Measurements from ENCODE around the gene CLIC3. TPM values are rescaled to one million over a fixed set of nuclear protein-coding genes. Genes with fewer than 3 reads are reported as not detected.
A peak's percentile ranks its signal among the peaks of the same experiment; 100 is the strongest.

Gene CLIC3
- total RNA-seq, 3 donors from 2014 or later (not counting 1 experiment from before 2014, with no cell fraction given), result 144 to 286 (median 161) TPM

GRCh38 chr9:137037483-137037882 lies 41.1 kb upstream of the CLIC3 start:
- peaks cover 33% of the 10 kb centered on the region for H3K4me1 ChIP-seq (ENCODE audit: control insufficient read depth, insufficient read depth, low read length)
- no peak for DNase-seq
- ATAC-seq, result no peak
- no peaks in the 10 kb centered on the region for H3K9me3 Mint-ChIP-seq
- no peaks in the 10 kb centered on the region for H3K36me3 Mint-ChIP-seq
- WGBS (ENCODE audit: insufficient coverage), result 94% methylated on average over 10 of the region's 10 CpGs
- H3K4me3 Mint-ChIP-seq, result no peak overlapping the region
- no peaks in the 10 kb centered on the region for H3K36me3 ChIP-seq (ENCODE audit: control insufficient read depth, insufficient read depth, low read length)
- intact Hi-C loops (cut with micrococcal nuclease), result no loop called here
- peaks cover 19 to 26% of the 10 kb centered on the region in 2 donors for H3K4me1 Mint-ChIP-seq
- no peaks in the 10 kb centered on the region for H3K9me3 ChIP-seq (ENCODE audit: control insufficient read depth, insufficient read depth, low read length)
- peaks cover 3% of the 10 kb centered on the region for H3K27me3 ChIP-seq (ENCODE audit: control insufficient read depth, insufficient read depth, low read length)
- H3K27me3 Mint-ChIP-seq (ENCODE audit: low read depth in 2 of 2), result no peaks in the 10 kb centered on the region
- no peak overlapping the region for H3K27ac ChIP-seq (ENCODE audit: low read length)
- no peak for TF ChIP-seq CTCF (IDR thresholded peaks at IDR 0.05)
- H3K27ac Mint-ChIP-seq, result no peak overlapping the region
- no peak overlapping the region for H3K4me3 ChIP-seq (ENCODE audit: low read length)

GRCh38 chr9:137037035-137037434 lies 40.7 kb upstream of the CLIC3 start:
- no peaks in the 10 kb centered on the region for H3K36me3 ChIP-seq (ENCODE audit: control insufficient read depth, insufficient read depth, low read length)
- Mint-ChIP-seq H3K27me3 (ENCODE audit: low read depth in 2 of 2) (no peaks in the 10 kb centered on the region), H3K27ac (no peak overlapping the region), H3K4me3 (no peak overlapping the region), H3K4me1 (peaks cover 22 to 31% of the 10 kb centered on the region in 2 donors), H3K36me3 (no peaks in the 10 kb centered on the region), H3K9me3 (no peaks in the 10 kb centered on the region)
- ATAC-seq (no peak), DNase-seq (no peak)
- peaks cover 37% of the 10 kb centered on the region for H3K4me1 ChIP-seq (ENCODE audit: control insufficient read depth, insufficient read depth, low read length)
- TF ChIP-seq CTCF (IDR thresholded peaks at IDR 0.05), result no peak
- no peak overlapping the region for H3K4me3 ChIP-seq (ENCODE audit: low read length)
- peaks cover 3% of the 10 kb centered on the region for H3K27me3 ChIP-seq (ENCODE audit: control insufficient read depth, insufficient read depth, low read length)
- no peaks in the 10 kb centered on the region for H3K9me3 ChIP-seq (ENCODE audit: control insufficient read depth, insufficient read depth, low read length)
- intact Hi-C loops (cut with micrococcal nuclease), result no loop called here
- 86% methylated on average over 13 of the region's 13 CpGs for WGBS (ENCODE audit: insufficient coverage)
- no peak overlapping the region for H3K27ac ChIP-seq (ENCODE audit: low read length)

- Mint-ChIP-seq H3K27ac (no peak overlapping the region), H3K4me1 (peaks cover 24 to 38% of the 10 kb centered on the region in 2 donors), H3K36me3 (no peaks in the 10 kb centered on the region), H3K9me3 (no peaks in the 10 kb centered on the region), H3K27me3 (ENCODE audit: low read depth in 2 of 2) (no peaks in the 10 kb centered on the region), H3K4me3 (no peak overlapping the region)
- H3K36me3 ChIP-seq (ENCODE audit: control insufficient read depth, insufficient read depth, low read length), result no peaks in the 10 kb centered on the region
- 91% methylated on average over 8 of the region's 8 CpGs for WGBS (ENCODE audit: insufficient coverage)
- intact Hi-C loops (cut with micrococcal nuclease), result loop anchor here (1.0 to 2.0 kb wide), 4 partner anchors 37 to 248 kb away; partner anchors contain the start of gene AJM1
- H3K27ac ChIP-seq (ENCODE audit: low read length), result no peak overlapping the region
- H3K4me1 ChIP-seq (ENCODE audit: control insufficient read depth, insufficient read depth, low read length), result peaks cover 48% of the 10 kb centered on the region
- H3K9me3 ChIP-seq (ENCODE audit: control insufficient read depth, insufficient read depth, low read length), result no peaks in the 10 kb centered on the region
- no peaks in the 10 kb centered on the region for H3K27me3 ChIP-seq (ENCODE audit: control insufficient read depth, insufficient read depth, low read length)
- ATAC-seq (no peak), DNase-seq (no peak)
- H3K4me3 ChIP-seq (ENCODE audit: low read length), result no peak overlapping the region
- no peak for TF ChIP-seq CTCF (IDR thresholded peaks at IDR 0.05)
Measured at GRCh38 chr9:137035937-137036336, 39.6 kb upstream of the CLIC3 start.

- peak overlapping the region; percentile 81 for H3K4me3 Mint-ChIP-seq
- Histone ChIP-seq H3K9me3 (ENCODE audit: control insufficient read depth, insufficient read depth, low read length) (no peaks in the 10 kb centered on the region), H3K36me3 (ENCODE audit: control insufficient read depth, insufficient read depth, low read length) (no peaks in the 10 kb centered on the region), H3K27me3 (ENCODE audit: control insufficient read depth, insufficient read depth, low read length) (no peaks in the 10 kb centered on the region), H3K4me1 (ENCODE audit: control insufficient read depth, insufficient read depth, low read length) (peaks cover 53% of the 10 kb centered on the region), H3K4me3 (ENCODE audit: low read length) (no peak overlapping the region), H3K27ac (ENCODE audit: low read length) (no peak overlapping the region)
- intact Hi-C loops (cut with micrococcal nuclease), result loop anchor here (1.0 to 2.0 kb wide), 4 partner anchors 37 to 247 kb away; partner anchors contain the start of gene AJM1
- peaks cover 28 to 42% of the 10 kb centered on the region in 2 donors for H3K4me1 Mint-ChIP-seq
- H3K9me3 Mint-ChIP-seq, result no peaks in the 10 kb centered on the region
- no peaks in the 10 kb centered on the region for H3K27me3 Mint-ChIP-seq (ENCODE audit: low read depth in 2 of 2)
- no peaks in the 10 kb centered on the region for H3K36me3 Mint-ChIP-seq
- ATAC-seq (no peak), DNase-seq (no peak)
- peak overlapping the region; percentile 76 to 83 for H3K27ac Mint-ChIP-seq
- TF ChIP-seq CTCF (IDR thresholded peaks at IDR 0.05), result peak; percentile 43
- WGBS (ENCODE audit: insufficient coverage), result 39% methylated on average over 9 of the region's 9 CpGs
Measured at GRCh38 chr9:137035507-137035834, 39.1 kb upstream of the CLIC3 start.
